ENCODE data around the gene CHSY1.

DNA sequence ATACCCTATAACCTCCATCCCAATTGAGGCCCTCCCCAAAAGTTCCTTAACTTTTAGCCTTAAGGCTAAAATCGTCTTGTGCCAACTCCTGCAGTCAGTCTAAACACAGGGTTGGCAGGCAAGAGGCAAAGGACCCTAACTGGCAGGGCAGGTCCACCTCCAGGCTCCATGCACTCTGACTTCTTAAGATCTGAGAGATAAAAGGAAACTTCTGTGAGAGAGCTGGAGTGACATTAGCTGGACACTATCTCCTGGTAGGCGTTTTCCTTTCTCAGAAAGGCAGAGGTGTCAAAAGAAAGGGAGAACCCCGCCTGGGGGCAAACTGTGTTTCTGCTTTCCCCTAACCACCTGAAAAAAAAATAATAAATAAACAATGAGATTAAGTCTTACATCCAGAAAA lies 3.6 kb downstream of the CHSY1 start:
- TF ChIP-seq, protein P1, sequence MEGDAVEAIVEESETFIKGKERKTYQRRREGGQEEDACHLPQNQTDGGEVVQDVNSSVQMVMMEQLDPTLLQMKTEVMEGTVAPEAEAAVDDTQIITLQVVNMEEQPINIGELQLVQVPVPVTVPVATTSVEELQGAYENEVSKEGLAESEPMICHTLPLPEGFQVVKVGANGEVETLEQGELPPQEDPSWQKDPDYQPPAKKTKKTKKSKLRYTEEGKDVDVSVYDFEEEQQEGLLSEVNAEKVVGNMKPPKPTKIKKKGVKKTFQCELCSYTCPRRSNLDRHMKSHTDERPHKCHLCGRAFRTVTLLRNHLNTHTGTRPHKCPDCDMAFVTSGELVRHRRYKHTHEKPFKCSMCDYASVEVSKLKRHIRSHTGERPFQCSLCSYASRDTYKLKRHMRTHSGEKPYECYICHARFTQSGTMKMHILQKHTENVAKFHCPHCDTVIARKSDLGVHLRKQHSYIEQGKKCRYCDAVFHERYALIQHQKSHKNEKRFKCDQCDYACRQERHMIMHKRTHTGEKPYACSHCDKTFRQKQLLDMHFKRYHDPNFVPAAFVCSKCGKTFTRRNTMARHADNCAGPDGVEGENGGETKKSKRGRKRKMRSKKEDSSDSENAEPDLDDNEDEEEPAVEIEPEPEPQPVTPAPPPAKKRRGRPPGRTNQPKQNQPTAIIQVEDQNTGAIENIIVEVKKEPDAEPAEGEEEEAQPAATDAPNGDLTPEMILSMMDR (IDR thresholded peaks at IDR 0.05) = no peak
- no peak for TF ChIP-seq POLR2A (IDR thresholded peaks at IDR 0.05)
